Neural cell (in vitro differentiated cells): ENCODE measurements around the gene OGN.

Experiments
- CTCF ChIP-seq: fragments of 450-650 bp; IDR thresholded peaks from 2 replicates; pipeline ENCODE4 v1.5.1; 2014; ENCODE audit warnings: antibody characterized with exemption, mild to moderate bottlenecking, moderate library complexity; ENCODE audit not compliant: poor library complexity, severe bottlenecking
- EZH2 ChIP-seq: fragments of 200-600, 300-800 bp; shearing (Covaris generic), sonication (generic); IDR thresholded peaks from 2 replicates; pipeline ENCODE4 v1.6.1; 2014; ENCODE audit warnings: antibody characterized with exemption, low read length, borderline replicate concordance, mild to moderate bottlenecking; ENCODE audit not compliant: insufficient read depth, poor library complexity, severe bottlenecking
- POLR2AphosphoS5 ChIP-seq: IDR thresholded peaks from 2 replicates; pipeline ENCODE4 v1.6.1; 2012
- RAD21 ChIP-seq: fragments of 450-650 bp; conservative IDR thresholded peaks from 2 replicates; pipeline ENCODE4 v1.6.1; 2014; ENCODE audit warnings: antibody characterized with exemption, mild to moderate bottlenecking, moderate library complexity

DNA sequence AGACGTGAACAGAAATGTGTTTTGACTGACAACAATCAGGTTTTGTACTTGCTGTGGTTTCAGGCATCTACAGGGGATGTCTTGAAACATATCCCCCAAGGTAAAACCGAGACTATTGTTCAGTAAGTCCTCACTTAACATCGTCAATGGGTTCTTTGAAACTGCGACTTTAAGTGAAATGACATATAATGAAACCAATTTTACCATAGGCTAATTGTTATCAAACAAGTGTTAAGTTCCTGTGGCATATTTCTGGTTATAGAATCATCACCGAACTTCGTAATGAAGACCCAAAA lies 36.3 kb upstream of the OGN start:
- TF ChIP-seq CTCF (no peak), RAD21 (no peak), EZH2 (no peak), POLR2AphosphoS5 (no peak)
